HEK293 (cell line): ENCODE measurements around the gene SPNS2.

Source experiments
- MZF1 ChIP-seq: fragments of 450-650 bp; formaldehyde crosslinking; IDR thresholded peaks from 2 replicates; pipeline ENCODE4 v1.5.1; 2017; ENCODE audit warnings: missing biosample characterization, missing genetic modification characterization, borderline replicate concordance
- TCF7L2 ChIP-seq: IDR thresholded peaks from 2 replicates; pipeline ENCODE4 v1.6.1; 2011; ENCODE audit warnings: low read depth, mild to moderate bottlenecking, inconsistent platforms, low read length, moderate library complexity, borderline replicate concordance
- YY1 ChIP-seq: fragments of 450-650 bp; formaldehyde crosslinking; IDR thresholded peaks from 2 replicates; pipeline ENCODE4 v1.5.1; 2018; ENCODE audit warnings: missing biosample characterization, missing genetic modification characterization
- ZBTB21 ChIP-seq: fragments of 450-650 bp; formaldehyde crosslinking; IDR thresholded peaks from 2 replicates; pipeline ENCODE4 v1.5.1; 2017; ENCODE audit warnings: missing biosample characterization, missing genetic modification characterization
- ZEB2 ChIP-seq: fragments of 450-650 bp; formaldehyde crosslinking; IDR thresholded peaks from 2 replicates; pipeline ENCODE4 v1.5.1; 2016; ENCODE audit warnings: missing biosample characterization, missing genetic modification characterization
- ZNF19 ChIP-seq: fragments of 450-650 bp; formaldehyde crosslinking; IDR thresholded peaks from 2 replicates; pipeline ENCODE4; 2016; ENCODE audit warnings: missing biosample characterization, missing genetic modification characterization, low read depth
- ZNF274 ChIP-seq, 2 experiments: fragments of 200-500 bp in 1 of 2; fragments of 450-650 bp in 1 of 2; sonication (Bioruptor generic) in 1 of 2; formaldehyde crosslinking in 1 of 2; IDR thresholded peaks; 2 replicates each; pipeline versions ENCODE4 v1.5.1 to v1.6.1; 2014 to 2016; ENCODE audit warnings: borderline replicate concordance in 1 of 2, inconsistent platforms in 1 of 2, low read length in 1 of 2, missing biosample characterization in 1 of 2, missing genetic modification characterization in 1 of 2
- ZNF785 ChIP-seq: fragments of 450-650 bp; formaldehyde crosslinking; IDR thresholded peaks from 2 replicates; pipeline ENCODE4 v1.5.1; 2016; ENCODE audit warnings: missing biosample characterization, missing genetic modification characterization
- TF ChIP-seq, protein P1 (sequence below): fragments of 450-650 bp; formaldehyde crosslinking; IDR thresholded peaks from 2 replicates; pipeline ENCODE4 v1.5.1; 2016; ENCODE audit warnings: missing biosample characterization, missing genetic modification characterization
- TF ChIP-seq, protein P2 (sequence below): fragments of 450-650 bp; formaldehyde crosslinking; IDR thresholded peaks from 2 replicates; pipeline ENCODE4 v1.5.1; 2016; ENCODE audit warnings: missing biosample characterization, missing genetic modification characterization, low read depth

DNA sequence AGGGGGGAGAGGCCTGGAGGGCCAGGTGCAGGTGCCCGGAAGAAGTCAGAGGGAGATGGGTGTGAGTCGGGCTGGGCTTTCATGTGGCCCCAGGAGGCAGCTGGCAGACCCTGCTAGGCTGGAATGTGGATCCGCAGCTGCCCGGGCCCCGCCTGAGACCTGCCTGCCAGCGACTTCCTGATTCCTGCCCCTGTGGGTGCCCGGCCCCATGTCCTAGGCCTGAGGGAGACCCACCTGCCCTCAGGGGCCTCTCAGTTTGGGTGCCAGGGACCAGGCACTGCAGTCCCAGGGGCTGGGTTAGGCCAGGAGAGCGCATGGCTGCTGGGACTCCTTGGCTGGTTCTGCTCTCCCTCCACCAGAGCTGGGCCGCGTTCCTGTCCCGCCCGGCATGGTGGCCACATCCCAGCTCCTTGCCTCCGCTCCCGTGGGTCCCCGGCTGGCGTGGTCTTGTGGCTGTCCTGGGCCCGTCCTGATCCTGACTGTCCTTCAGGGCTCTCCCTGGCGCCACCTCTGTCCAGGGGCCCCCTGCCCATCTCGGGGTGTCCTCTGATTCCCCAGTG, 22.1 kb upstream of the SPNS2 start:
- no peak for TF ChIP-seq TCF7L2
- TF ChIP-seq, protein P1, sequence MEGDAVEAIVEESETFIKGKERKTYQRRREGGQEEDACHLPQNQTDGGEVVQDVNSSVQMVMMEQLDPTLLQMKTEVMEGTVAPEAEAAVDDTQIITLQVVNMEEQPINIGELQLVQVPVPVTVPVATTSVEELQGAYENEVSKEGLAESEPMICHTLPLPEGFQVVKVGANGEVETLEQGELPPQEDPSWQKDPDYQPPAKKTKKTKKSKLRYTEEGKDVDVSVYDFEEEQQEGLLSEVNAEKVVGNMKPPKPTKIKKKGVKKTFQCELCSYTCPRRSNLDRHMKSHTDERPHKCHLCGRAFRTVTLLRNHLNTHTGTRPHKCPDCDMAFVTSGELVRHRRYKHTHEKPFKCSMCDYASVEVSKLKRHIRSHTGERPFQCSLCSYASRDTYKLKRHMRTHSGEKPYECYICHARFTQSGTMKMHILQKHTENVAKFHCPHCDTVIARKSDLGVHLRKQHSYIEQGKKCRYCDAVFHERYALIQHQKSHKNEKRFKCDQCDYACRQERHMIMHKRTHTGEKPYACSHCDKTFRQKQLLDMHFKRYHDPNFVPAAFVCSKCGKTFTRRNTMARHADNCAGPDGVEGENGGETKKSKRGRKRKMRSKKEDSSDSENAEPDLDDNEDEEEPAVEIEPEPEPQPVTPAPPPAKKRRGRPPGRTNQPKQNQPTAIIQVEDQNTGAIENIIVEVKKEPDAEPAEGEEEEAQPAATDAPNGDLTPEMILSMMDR (tag by site-specific recombination): no peak
- no peak for TF ChIP-seq MZF1 (tag by site-specific recombination)
- no peak for TF ChIP-seq YY1 (tag by site-specific recombination)
- no peak for TF ChIP-seq ZNF19 (tag by site-specific recombination)
- TF ChIP-seq, protein P2, sequence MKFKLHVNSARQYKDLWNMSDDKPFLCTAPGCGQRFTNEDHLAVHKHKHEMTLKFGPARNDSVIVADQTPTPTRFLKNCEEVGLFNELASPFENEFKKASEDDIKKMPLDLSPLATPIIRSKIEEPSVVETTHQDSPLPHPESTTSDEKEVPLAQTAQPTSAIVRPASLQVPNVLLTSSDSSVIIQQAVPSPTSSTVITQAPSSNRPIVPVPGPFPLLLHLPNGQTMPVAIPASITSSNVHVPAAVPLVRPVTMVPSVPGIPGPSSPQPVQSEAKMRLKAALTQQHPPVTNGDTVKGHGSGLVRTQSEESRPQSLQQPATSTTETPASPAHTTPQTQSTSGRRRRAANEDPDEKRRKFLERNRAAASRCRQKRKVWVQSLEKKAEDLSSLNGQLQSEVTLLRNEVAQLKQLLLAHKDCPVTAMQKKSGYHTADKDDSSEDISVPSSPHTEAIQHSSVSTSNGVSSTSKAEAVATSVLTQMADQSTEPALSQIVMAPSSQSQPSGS (tag by site-specific recombination): no peak
- no peak for TF ChIP-seq ZNF274 (IDR thresholded peaks at IDR 0.05; ENCODE audit: low read length)
- TF ChIP-seq ZNF274 (tag by site-specific recombination; IDR thresholded peaks at IDR 0.05; ENCODE audit: borderline replicate concordance): no peak
- no peak for TF ChIP-seq ZBTB21 (tag by site-specific recombination)
- TF ChIP-seq ZEB2 (tag by site-specific recombination): no peak
- TF ChIP-seq ZNF785: no peak
